ENCODE results near the gene DSCAML1.

DSCAML1 gene

DNA sequence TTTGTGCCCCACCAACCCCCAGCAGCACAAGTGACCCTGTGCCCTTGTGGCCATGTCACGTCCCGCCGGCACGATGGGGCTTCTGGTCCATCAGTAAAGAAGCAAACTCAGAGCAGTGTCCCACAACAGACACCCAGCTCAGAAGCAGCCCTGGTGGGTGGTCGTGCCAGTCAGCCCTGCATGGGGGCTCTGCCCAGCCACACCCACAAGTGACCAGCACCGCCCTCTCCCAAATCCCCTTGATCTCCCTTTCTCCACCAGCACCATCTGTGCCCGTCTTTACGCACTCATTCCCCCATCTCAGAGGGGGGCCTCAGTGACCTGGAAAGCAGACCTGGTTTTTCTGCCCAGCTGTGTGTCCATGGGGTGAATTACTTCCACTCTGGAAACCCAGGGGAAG, 149.1 kb downstream of the DSCAML1 start:
- in situ Hi-C loops (cut with HindIII; ENCODE audit: low pct_ligation_motif_present, low sequenced_read_pairs), result no loop called here
- no peak for DNase-seq
- H3K27ac ChIP-seq, result no peak overlapping the region
- TF ChIP-seq, protein P1, sequence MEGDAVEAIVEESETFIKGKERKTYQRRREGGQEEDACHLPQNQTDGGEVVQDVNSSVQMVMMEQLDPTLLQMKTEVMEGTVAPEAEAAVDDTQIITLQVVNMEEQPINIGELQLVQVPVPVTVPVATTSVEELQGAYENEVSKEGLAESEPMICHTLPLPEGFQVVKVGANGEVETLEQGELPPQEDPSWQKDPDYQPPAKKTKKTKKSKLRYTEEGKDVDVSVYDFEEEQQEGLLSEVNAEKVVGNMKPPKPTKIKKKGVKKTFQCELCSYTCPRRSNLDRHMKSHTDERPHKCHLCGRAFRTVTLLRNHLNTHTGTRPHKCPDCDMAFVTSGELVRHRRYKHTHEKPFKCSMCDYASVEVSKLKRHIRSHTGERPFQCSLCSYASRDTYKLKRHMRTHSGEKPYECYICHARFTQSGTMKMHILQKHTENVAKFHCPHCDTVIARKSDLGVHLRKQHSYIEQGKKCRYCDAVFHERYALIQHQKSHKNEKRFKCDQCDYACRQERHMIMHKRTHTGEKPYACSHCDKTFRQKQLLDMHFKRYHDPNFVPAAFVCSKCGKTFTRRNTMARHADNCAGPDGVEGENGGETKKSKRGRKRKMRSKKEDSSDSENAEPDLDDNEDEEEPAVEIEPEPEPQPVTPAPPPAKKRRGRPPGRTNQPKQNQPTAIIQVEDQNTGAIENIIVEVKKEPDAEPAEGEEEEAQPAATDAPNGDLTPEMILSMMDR (IDR thresholded peaks at IDR 0.05; ENCODE audit: low read depth, low read length, missing control alignments), result no peak
- no peak overlapping the region for H3K4me3 ChIP-seq (ENCODE audit: low read depth, low read length)
- no peaks in the 10 kb centered on the region for H3K36me3 ChIP-seq (replicated peaks)
- H3K27me3 ChIP-seq (replicated peaks), result no peaks in the 10 kb centered on the region

DNA sequence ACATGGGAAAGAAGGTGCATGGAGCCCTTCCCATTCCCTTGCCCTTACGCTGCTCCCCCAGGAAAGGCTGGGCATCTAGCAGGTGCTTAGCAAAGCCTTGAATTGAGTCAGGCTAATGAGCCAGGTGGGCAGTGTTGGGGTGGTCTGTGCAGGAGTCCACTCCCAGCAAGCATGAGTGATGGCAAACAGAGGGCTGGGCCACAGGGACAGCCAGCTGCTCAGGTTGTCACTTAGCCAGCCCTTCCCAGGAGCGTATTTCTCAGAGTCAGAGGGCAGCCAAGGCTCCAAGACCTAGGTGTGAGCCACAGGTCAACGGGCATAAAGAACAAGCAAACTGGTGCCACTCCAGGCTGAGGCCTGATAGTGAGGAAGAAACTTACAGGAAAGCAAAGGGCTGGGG, 149.8 kb downstream of the DSCAML1 start:
- Histone ChIP-seq H3K36me3 (replicated peaks) (no peaks in the 10 kb centered on the region), H3K4me3 (ENCODE audit: low read depth, low read length) (no peak overlapping the region), H3K27ac (no peak overlapping the region), H3K27me3 (replicated peaks) (no peaks in the 10 kb centered on the region)
- no peak for DNase-seq
- in situ Hi-C loops (cut with HindIII; ENCODE audit: low pct_ligation_motif_present, low sequenced_read_pairs), result no loop called here
- TF ChIP-seq, protein P1 (IDR thresholded peaks at IDR 0.05; ENCODE audit: low read depth, low read length, missing control alignments), result no peak

DNA sequence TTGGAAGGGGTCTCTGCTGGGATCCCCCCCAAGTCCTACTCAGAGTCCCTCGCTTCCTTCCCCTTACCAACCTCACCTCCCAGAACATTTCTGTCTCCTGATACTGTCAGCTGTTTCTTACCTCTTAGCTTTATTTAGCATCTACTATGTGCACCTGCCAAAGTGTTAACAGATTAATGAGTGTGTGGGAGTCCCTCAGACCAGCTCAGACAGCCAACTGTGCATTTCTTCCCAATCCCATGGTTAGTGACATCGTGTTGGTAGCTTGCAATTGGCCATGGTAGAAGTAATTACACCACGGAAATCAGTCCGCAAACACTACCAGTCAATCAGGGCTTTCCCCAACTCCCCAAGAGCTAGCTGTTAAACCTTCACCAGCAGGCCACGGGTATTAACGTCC, 150.6 kb downstream of the DSCAML1 start:
- TF ChIP-seq, protein P1 (IDR thresholded peaks at IDR 0.05; ENCODE audit: low read depth, low read length, missing control alignments), result no peak
- Histone ChIP-seq H3K4me3 (ENCODE audit: low read depth, low read length) (no peak overlapping the region), H3K36me3 (replicated peaks) (no peaks in the 10 kb centered on the region), H3K27ac (no peak overlapping the region), H3K27me3 (replicated peaks) (no peaks in the 10 kb centered on the region)
- in situ Hi-C loops (cut with HindIII; ENCODE audit: low pct_ligation_motif_present, low sequenced_read_pairs), result no loop called here
- DNase-seq, result no peak

DNA sequence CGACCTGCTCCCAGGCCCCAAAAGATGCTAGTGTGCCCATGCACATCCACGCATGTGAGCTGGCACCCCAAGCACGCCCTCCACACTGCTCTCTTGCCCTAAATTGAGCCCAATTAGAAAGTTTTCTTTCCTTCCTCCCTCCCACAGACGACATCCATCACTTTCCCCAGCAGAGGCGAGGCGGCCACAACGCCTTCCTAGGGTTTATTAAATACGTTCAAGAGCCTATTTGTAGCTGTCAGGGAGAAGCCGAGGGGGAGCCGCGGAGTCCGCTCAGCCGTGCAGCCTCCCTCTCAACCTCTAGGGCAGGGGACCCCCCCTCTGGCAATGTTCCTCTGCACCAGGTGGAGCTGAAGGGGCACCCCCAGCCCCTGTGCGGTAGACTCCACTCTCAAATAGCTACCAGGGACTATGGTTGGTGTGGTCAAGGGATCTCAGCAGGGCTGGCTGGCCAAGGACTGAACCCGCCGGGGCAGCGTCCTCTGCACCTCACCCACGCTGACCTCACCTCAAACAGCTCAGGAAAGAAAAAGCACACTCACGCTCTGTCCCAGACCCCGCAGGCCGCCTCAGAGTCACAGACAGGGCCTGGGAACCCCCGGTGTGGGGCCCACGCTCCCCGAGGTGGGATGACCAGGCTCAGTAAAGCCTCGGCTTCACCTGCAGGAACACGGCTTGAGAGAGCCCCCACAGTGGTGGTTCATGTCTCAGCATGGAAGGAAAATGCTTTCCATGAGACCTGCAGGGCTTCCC, 152.4 kb downstream of the DSCAML1 start:
- Histone ChIP-seq H3K4me3 (ENCODE audit: low read depth, low read length) (no peak overlapping the region), H3K27me3 (replicated peaks) (no peaks in the 10 kb centered on the region), H3K27ac (no peak overlapping the region), H3K36me3 (replicated peaks) (no peaks in the 10 kb centered on the region)
- no peak for DNase-seq
- in situ Hi-C loops (cut with HindIII; ENCODE audit: low pct_ligation_motif_present, low sequenced_read_pairs), result no loop called here
- TF ChIP-seq, protein P1 (IDR thresholded peaks at IDR 0.05; ENCODE audit: low read depth, low read length, missing control alignments), result no peak

DNA sequence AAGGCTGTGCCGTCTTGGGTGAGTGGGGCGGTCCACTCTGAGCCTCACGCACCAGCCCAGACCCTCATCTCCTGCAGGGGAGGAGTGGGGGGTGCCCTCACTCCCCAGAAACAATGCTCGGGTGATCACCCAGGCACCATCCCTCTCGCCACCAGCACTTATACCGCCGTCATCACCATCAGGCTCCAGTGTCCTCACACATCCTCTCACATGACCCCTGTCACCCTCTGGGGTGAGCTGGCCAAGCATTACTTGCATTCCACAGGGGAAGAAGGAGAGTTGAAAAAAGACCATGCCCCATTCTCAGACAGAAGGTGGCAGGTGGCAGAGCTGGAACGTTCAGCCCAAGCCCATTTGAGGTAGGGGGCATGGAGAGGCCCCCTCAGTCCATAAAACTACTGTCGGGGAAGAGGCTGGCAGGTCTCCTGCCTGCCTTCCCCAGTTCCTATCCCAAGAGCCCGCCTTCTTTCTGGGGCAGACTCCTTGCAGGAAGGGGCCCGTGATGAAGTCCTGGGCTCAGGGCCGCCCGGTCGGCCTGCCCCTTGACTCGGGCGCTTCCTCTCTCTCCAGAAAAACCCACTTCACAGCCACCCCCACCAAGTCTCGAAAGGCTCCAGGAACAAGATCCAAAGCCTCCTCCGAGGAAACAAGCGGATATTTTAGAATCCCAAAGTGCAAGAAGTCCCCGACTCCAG, 153.3 kb downstream of the DSCAML1 start:
- in situ Hi-C loops (cut with HindIII; ENCODE audit: low pct_ligation_motif_present, low sequenced_read_pairs), result no loop called here

More for the DNA sequence above, 153.3 kb downstream of the DSCAML1 start:
- H3K27ac ChIP-seq, result no peak overlapping the region
- no peaks in the 10 kb centered on the region for H3K36me3 ChIP-seq (replicated peaks)
- no peak for DNase-seq
- H3K27me3 ChIP-seq (replicated peaks), result no peaks in the 10 kb centered on the region
- TF ChIP-seq, protein P1 (IDR thresholded peaks at IDR 0.05; ENCODE audit: low read depth, low read length, missing control alignments), result no peak
- H3K4me3 ChIP-seq (ENCODE audit: low read depth, low read length), result no peak overlapping the region

All from brain microvascular endothelial cell (primary cell).